HG03439 (cell line): ENCODE measurements around the gene MAST4.

ENCODE experiments used
- ATAC-seq: cut with Tn5 transposase; IDR thresholded peaks from one replicate; pipeline ENCODE4 v1.9.1; 2021; ENCODE audit warnings: mild to moderate bottlenecking, moderate library complexity; ENCODE audit not compliant: unreplicated experiment

The MAST4 gene

GRCh38 chr5:67215519-67216471 lies 619.6 kb downstream of the MAST4 start:
- peak; percentile 99 for ATAC-seq

- ATAC-seq = no peak
Measured at GRCh38 chr5:67216564-67216963, 620.4 kb downstream of the MAST4 start.
